Erythroblast (primary cell): ENCODE measurements around the gene DDX47.

Experiments
- GATA1 ChIP-seq: IDR thresholded peaks from 2 replicates; pipeline ENCODE4 v1.6.1; 2011; ENCODE audit warnings: low read depth, mild to moderate bottlenecking, control low read depth, low read length, moderate library complexity
- POLR2A ChIP-seq: IDR thresholded peaks from 2 replicates; pipeline ENCODE4 v1.6.1; 2011; ENCODE audit warnings: mild to moderate bottlenecking, low read length

- TF ChIP-seq POLR2A (no peak), GATA1 (no peak)
These were observed 29.0 kb upstream of the DDX47 start for GRCh38 chr12:12784116-12784515.
